MCF 10A (cell line): ENCODE data around the gene HCN2. TPM values are rescaled to one million over a fixed set of nuclear protein-coding genes. Genes with fewer than 3 reads are reported as not detected.

Experiments used
- BruUV-seq: library from RNA; stranded (reverse); fragments of 400-500 nt; replicated peaks from 2 replicates; lab custom pipeline; 2021; lab: Mats Ljungman, UMichigan
- CTCF ChIA-PET: fragments of 300-600 bp; sonication (Branson Sonifier 250); formaldehyde crosslinking; extraction: SDS; loops from one replicate; lab custom pipeline; 2021; ENCODE audit warnings: antibody characterized with exemption, inconsistent platforms; lab: Yijun Ruan, JAX
- POLR2A ChIA-PET: fragments of 300-600, 350-650 bp; sonication (Branson Sonifier 250); formaldehyde crosslinking; extraction: SDS; loops from one replicate; lab custom pipeline; 2020; ENCODE audit warnings: antibody characterized with exemption, inconsistent platforms; lab: Yijun Ruan, JAX
- DNase-seq: peaks from one replicate; pipeline ENCODE4 v3.0.0-alpha.2; 2018; ENCODE audit not compliant: unreplicated experiment
- H3K27ac Mint-ChIP-seq: one replicate; pipeline ENCODE4 v1.8.0; 2022; ENCODE audit warnings: mild to moderate bottlenecking, low read depth, mixed read lengths; ENCODE audit not compliant: unreplicated experiment
- H3K27me3 Mint-ChIP-seq: one replicate; pipeline ENCODE4 v1.8.0; 2022; ENCODE audit warnings: mixed read lengths; ENCODE audit not compliant: insufficient read depth, unreplicated experiment
- H3K36me3 Mint-ChIP-seq: one replicate; pipeline ENCODE4 v1.8.0; 2022; ENCODE audit warnings: mild to moderate bottlenecking, moderate library complexity, mixed read lengths; ENCODE audit not compliant: insufficient read depth, unreplicated experiment
- H3K4me1 Mint-ChIP-seq: one replicate; pipeline ENCODE4 v1.8.0; 2022; ENCODE audit warnings: mixed read lengths; ENCODE audit not compliant: insufficient read depth, unreplicated experiment
- H3K4me3 Mint-ChIP-seq: one replicate; pipeline ENCODE4 v1.8.0; 2022; ENCODE audit warnings: mild to moderate bottlenecking, moderate library complexity, mixed read lengths; ENCODE audit not compliant: unreplicated experiment
- H3K9me3 Mint-ChIP-seq: one replicate; pipeline ENCODE4 v1.8.0; 2022; ENCODE audit warnings: mixed read lengths; ENCODE audit not compliant: unreplicated experiment
- intact Hi-C: fragments of 100-400 bp; cut with micrococcal nuclease; formaldehyde crosslinking; loops from 2 replicates; pipeline ENCODE4 v1.14.1; 2022
- total RNA-seq: library from RNA; stranded (reverse); gene quantifications from 2 replicates; pipeline ENCODE4 v1.2.3, GENCODE V29; 2022
- TF ChIP-seq, protein P1 (sequence below): fragments of 200-600 bp; IDR thresholded peaks from one replicate; pipeline ENCODE4 v1.8.0; 2022; ENCODE audit warnings: antibody characterized with exemption, mild to moderate bottlenecking; ENCODE audit not compliant: unreplicated experiment

The HCN2 gene
- total RNA-seq, 1 experiment from 2014 or later: 0.68 TPM

DNA sequence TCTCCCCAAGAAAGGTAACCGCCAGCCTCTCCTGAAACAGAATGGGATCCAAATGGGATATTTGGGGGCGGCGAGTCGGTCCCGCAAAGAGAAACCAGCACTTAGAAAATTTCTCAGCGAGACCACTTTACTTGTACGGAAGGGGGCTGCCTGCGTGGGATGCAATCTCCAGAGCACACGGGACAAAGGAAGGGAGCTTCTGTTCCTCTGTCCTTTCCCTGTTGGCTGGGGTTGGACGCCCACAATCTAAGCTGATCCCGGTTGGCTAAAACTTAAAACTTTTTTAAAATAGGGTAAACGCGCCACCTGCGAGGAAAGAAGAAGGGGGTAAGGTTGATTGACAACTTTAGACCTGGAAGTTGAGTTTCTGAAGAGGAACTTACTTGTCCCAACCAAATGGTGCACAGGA, 18.1 kb upstream of the HCN2 start:
- Mint-ChIP-seq H3K4me1 (peaks cover 20% of the 10 kb centered on the region), H3K9me3 (no peaks in the 10 kb centered on the region), H3K27ac (peak overlapping the region; percentile 96), H3K36me3 (peaks cover 5% of the 10 kb centered on the region), H3K27me3 (no peaks in the 10 kb centered on the region), H3K4me3 (peak overlapping the region; percentile 85)
- TF ChIP-seq, protein P1, sequence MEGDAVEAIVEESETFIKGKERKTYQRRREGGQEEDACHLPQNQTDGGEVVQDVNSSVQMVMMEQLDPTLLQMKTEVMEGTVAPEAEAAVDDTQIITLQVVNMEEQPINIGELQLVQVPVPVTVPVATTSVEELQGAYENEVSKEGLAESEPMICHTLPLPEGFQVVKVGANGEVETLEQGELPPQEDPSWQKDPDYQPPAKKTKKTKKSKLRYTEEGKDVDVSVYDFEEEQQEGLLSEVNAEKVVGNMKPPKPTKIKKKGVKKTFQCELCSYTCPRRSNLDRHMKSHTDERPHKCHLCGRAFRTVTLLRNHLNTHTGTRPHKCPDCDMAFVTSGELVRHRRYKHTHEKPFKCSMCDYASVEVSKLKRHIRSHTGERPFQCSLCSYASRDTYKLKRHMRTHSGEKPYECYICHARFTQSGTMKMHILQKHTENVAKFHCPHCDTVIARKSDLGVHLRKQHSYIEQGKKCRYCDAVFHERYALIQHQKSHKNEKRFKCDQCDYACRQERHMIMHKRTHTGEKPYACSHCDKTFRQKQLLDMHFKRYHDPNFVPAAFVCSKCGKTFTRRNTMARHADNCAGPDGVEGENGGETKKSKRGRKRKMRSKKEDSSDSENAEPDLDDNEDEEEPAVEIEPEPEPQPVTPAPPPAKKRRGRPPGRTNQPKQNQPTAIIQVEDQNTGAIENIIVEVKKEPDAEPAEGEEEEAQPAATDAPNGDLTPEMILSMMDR: no peak
- intact Hi-C loops: no loop called here
- POLR2A ChIA-PET: interaction anchor here (0.6 to 7.7 kb wide), 10 partner anchors 10 to 208 kb away, joined by 3 to 110 read pairs (median 3); partner anchors contain the start of genes CDC34 and POLRMT
- peak; percentile 46 for DNase-seq
- CTCF ChIA-PET: interaction anchor here (0.7 to 1.6 kb wide), 4 partner anchors 13 to 1242 kb away, joined by 4 to 6 read pairs (median 5); partner anchors contain the start of gene CDC34
- no TSS peak for BruUV-seq

DNA sequence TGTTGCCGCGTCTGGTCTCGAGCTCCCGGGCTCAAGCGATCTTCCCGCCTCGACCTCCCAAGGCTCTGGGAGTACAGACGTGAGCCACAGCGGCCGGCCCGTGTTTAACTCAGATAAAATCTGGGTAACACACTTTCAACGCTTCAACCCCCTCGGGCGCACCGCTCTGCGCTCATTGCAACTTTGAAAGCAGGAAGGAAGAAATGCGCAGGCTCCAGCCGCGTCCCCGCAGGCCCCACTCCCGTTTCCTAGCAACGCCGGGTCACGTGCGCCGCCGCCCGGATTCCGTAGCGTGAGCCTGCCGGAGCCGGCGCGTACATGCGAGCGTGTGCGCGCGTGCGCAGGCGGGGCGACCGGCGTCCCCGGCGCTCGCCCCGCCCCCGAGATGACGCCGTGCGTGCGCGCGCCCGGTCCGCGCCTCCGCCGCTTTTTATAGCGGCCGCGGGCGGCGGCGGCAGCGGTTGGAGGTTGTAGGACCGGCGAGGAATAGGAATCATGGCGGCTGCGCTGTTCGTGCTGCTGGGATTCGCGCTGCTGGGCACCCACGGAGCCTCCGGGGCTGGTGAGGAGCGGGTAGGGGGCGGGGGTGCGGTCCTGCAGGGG, 17.4 kb upstream of the HCN2 start, which contains the start of gene BSG:
Gene BSG, plus strand, starts transcription at position 457 of the 603 bp plus-strand sequence. Its CDS starts 39 bp downstream, at position 496.
- POLR2A ChIA-PET: interaction anchor here (0.6 to 7.7 kb wide), 13 partner anchors 11 to 108 kb away, joined by 3 to 110 read pairs (median 3); partner anchors contain the start of genes CDC34, FSTL3 and POLRMT
- CTCF ChIA-PET: interaction anchor here (0.7 to 1.6 kb wide), 3 partner anchors 12 to 1241 kb away, joined by 4 to 6 read pairs (median 4); partner anchors contain the start of gene CDC34
- H3K27me3 Mint-ChIP-seq: no peaks in the 10 kb centered on the region
- DNase-seq: peak; percentile 98
- no peaks in the 10 kb centered on the region for H3K9me3 Mint-ChIP-seq
- peak within 1 kb of the TSS; percentile 85 for H3K4me3 Mint-ChIP-seq
- TF ChIP-seq, protein P1: no peak
- intact Hi-C loops: loop anchor here (2.0 kb wide), 1 partner anchor 39 kb away; no protein-coding TSS in a partner anchor
- peaks cover 9% of the 10 kb centered on the region for H3K36me3 Mint-ChIP-seq
- BruUV-seq: no TSS peak
- peak within 1 kb of the TSS; percentile 96 for H3K27ac Mint-ChIP-seq
- H3K4me1 Mint-ChIP-seq: peaks cover 23% of the 10 kb centered on the region

DNA sequence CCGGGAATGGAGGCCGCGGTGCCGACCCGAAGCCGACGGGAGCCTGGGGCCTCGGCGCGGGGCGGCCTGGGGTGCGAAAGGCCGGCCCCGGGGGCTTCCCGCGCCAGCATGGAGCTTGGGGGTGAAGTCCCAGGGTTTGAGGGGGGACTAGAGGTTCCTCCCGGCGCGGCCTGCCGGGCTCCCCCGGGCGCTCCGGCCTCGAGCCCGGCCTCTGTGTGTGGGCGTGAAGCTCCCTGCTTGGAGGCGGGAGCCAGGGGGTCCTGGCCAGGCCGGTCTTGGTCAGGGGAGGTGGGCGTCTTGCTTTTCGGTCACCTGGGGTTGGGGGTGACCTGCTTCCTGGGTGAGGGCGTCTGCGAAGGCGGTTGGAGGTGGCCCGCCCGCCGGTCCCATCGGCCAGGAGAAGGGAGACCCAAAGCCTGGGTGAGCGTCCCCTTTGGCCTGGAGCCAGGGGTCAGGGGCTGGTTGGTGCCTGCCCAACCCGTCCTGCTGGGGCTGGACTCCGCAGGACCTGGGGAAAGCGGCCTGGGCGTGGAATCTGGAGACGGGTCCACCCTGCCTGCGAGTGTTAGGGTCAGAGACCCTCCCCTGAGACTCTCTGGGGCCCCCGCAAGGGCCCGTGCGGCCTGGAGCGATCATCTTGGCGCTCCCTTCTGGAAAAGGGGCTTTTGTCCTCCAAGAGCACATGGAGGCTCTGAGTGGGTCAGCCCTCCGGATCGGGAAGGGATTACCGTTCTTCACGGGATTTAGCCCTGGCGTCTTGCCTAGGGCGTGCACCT, 16.8 kb upstream of the HCN2 start:
- TF ChIP-seq, protein P1: no peak
- Mint-ChIP-seq H3K36me3 (peaks cover 10% of the 10 kb centered on the region), H3K27ac (peak overlapping the region; percentile 96), H3K9me3 (no peaks in the 10 kb centered on the region), H3K4me1 (peaks cover 23% of the 10 kb centered on the region), H3K4me3 (peak overlapping the region; percentile 85), H3K27me3 (no peaks in the 10 kb centered on the region)
- DNase-seq: peak; percentile 72
- BruUV-seq: TSS peak; percentile 81
- intact Hi-C loops: loop anchor here (2.0 kb wide), 1 partner anchor 40 kb away; no protein-coding TSS in a partner anchor
- CTCF ChIA-PET: interaction anchor here (1.6 kb wide), 1 partner anchor 41 kb away, joined by 6 read pairs; the partner anchor contains the start of gene CDC34
- POLR2A ChIA-PET: interaction anchor here (0.9 to 7.7 kb wide), 6 partner anchors 16 to 107 kb away, joined by 3 to 110 read pairs (median 5); partner anchors contain the start of genes CDC34 and FSTL3
